Fibroblast of lung (primary cell): Measurements from ENCODE around the gene IGSF21.

Experiments
- CTCF ChIP-seq, 2 donors: IDR thresholded peaks in 1 of 2; conservative IDR thresholded peaks in 1 of 2; 1 replicate in 1 of 2; 2 replicates in 1 of 2; pipeline ENCODE4 v1.5.1; 2011 to 2012; ENCODE audit warnings: low read length in 2 of 2, control low read depth in 1 of 2, inconsistent platforms in 1 of 2, low read depth in 1 of 2, mild to moderate bottlenecking in 1 of 2
- EZH2 ChIP-seq: IDR thresholded peaks from 2 replicates; pipeline ENCODE4 v1.5.1; 2012; ENCODE audit warnings: low read length, control low read depth, mild to moderate bottlenecking; ENCODE audit errors: missing control alignments

- TF ChIP-seq CTCF (conservative IDR thresholded peaks at IDR 0.05 in 1 of 2, IDR thresholded peaks at IDR 0.05 in 1 of 2; ENCODE audit: low read depth in 1 of 2, low read length in 2 of 2) (no peak), EZH2 (no peak)
These were observed 257.6 kb downstream of the IGSF21 start for GRCh38 chr1:18365099-18365705.
